ENCODE measurements around the gene TMEM92.
"Not testable (repeated sequence)": the region's sequence is repeated elsewhere in the genome, so short reads cannot be mapped to it uniquely, and the experiment has no call there.

Gene TMEM92

GRCh38 chr17:50311112-50311460 is 36.8 kb downstream of the TMEM92 start:
- Histone ChIP-seq H3K4me2 (no peak overlapping the region), H3K9ac (no peak overlapping the region), H3K9me3 (replicated peaks in 1 of 11) (no peaks in the 10 kb centered on the region), H4K20me1 (no peaks in the 10 kb centered on the region), H3K4me1 (peaks cover 0 to 5% (median 3%) of the 10 kb centered on the region in 10 experiments; a peak in 9 of 20 replicates), H3K4me3 (no peak overlapping the region), H3K27me3 (no peaks in the 10 kb centered on the region), H3K36me3 (no peaks in the 10 kb centered on the region), H3K27ac (no peak overlapping the region)
- no peak for TF ChIP-seq Cebpa-rat (IDR thresholded peaks at IDR 0.05)

GRCh38 chr17:50311483-50311882 is 37.2 kb downstream of the TMEM92 start:
- Histone ChIP-seq H4K20me1 (no peaks in the 10 kb centered on the region), H3K27me3 (no peaks in the 10 kb centered on the region), H3K36me3 (no peaks in the 10 kb centered on the region), H3K9ac (no peak overlapping the region), H3K27ac (no peak overlapping the region), H3K4me2 (no peak overlapping the region), H3K4me1 (peaks cover 0 to 7% (median 4%) of the 10 kb centered on the region in 10 experiments; a peak in 9 of 20 replicates), H3K4me3 (no peak overlapping the region), H3K9me3 (replicated peaks in 1 of 11) (no peaks in the 10 kb centered on the region)
- TF ChIP-seq Cebpa-rat (IDR thresholded peaks at IDR 0.05), result no peak

DNA sequence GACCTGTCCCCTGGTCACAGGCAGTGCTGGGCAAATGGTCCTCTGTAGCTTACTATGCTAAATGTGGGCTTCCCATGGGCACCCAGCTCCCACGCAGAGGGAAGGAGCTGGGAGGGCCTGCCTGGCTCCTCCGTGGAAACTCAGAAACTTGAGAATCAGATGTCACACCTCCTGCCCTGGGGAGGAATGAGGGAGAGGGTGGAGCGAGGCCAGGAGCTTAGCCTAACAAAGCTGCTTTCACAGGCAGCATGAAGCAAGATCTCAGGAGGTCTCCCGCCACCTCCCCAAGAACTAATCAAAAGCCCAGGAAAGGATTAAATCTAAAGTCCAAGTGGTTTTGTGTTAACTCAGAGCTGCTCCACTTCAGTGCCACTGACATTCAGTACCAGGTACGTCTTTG is 38.0 kb downstream of the TMEM92 start:
- H3K9me3 ChIP-seq (replicated peaks in 1 of 11), result no peaks in the 10 kb centered on the region
- H3K4me2 ChIP-seq, result no peak overlapping the region
- H3K4me1 ChIP-seq, result peaks cover 0 to 7% (median 4%) of the 10 kb centered on the region in 10 experiments; a peak in 9 of 20 replicates
- H3K27me3 ChIP-seq, result no peaks in the 10 kb centered on the region
- no peaks in the 10 kb centered on the region for H4K20me1 ChIP-seq
- TF ChIP-seq Cebpa-rat (IDR thresholded peaks at IDR 0.05), result no peak
- H3K27ac ChIP-seq, result no peak overlapping the region
- no peak overlapping the region for H3K4me3 ChIP-seq
- no peak overlapping the region for H3K9ac ChIP-seq
- H3K36me3 ChIP-seq, result no peaks in the 10 kb centered on the region

- Histone ChIP-seq H3K4me1 (peaks cover 0 to 12% (median 4%) of the 10 kb centered on the region in 10 experiments; a peak in 9 of 20 replicates), H3K27ac (no peak overlapping the region), H3K36me3 (no peaks in the 10 kb centered on the region), H3K4me2 (no peak overlapping the region), H3K4me3 (no peak overlapping the region), H4K20me1 (no peaks in the 10 kb centered on the region), H3K9me3 (replicated peaks in 1 of 11) (no peaks in the 10 kb centered on the region), H3K27me3 (no peaks in the 10 kb centered on the region), H3K9ac (no peak overlapping the region)
- TF ChIP-seq Cebpa-rat (IDR thresholded peaks at IDR 0.05), result no peak
Observed at GRCh38 chr17:50314456-50315011, 40.3 kb downstream of the TMEM92 start.

DNA sequence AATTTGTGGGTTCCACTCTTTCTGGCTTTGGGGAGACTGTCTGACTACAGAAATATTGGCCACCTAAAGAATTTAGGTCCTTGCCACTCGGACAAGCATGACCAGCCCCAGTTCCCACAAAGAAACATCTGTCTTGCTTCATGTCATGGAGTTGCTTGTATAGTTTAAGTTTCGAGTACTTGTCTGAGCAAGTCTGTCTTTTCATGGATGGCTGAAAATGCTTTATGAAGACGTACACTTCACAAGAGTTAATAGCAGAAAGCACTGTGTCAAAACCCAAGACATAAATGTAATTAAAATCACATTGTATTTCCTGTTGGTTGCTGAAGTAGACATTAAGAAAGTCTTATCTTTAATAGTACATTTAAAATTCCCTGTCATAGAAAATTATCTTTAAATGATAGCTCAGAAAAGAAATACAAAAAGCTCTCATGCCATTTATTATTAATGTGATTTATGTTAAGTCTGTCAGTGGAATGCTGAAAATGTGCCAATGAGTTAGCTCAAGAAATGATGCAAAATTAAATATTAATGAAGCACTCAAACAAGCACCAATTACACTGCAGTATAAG is 41.8 kb downstream of the TMEM92 start:
- Histone ChIP-seq H4K20me1 (no peaks in the 10 kb centered on the region), H3K4me2 (peak overlapping the region in 5 of 11 experiments; percentile 9 to 40 (median 34); a peak in 5 of 22 replicates), H3K36me3 (no peaks in the 10 kb centered on the region), H3K27me3 (no peaks in the 10 kb centered on the region), H3K4me1 (peaks cover 0 to 12% (median 4%) of the 10 kb centered on the region in 10 experiments; a peak in 9 of 20 replicates), H3K9me3 (replicated peaks in 1 of 11) (no peaks in the 10 kb centered on the region), H3K27ac (no peak overlapping the region), H3K9ac (no peak overlapping the region), H3K4me3 (no peak overlapping the region)
- TF ChIP-seq Cebpa-rat (IDR thresholded peaks at IDR 0.05), result no peak

DNA sequence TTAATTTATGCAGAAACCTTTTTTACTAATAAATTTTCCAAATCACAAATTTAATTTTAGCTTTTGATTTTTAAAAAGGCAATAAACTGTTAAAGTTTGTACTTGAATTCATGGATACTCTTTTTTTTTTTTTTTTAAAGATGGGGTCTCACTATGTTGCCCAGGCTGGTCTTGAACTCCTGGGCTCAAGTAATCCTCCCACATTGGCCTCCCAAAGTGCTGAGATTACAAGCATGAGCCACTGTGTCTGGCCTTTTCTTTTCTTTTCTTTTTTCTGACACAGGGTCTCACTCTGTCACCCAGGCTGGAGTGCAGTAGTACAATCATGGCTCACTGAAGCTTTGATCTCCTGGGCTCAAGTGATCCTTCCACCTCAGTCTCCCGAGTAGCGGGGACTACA is 42.4 kb downstream of the TMEM92 start:
- H3K9me3 ChIP-seq (replicated peaks in 1 of 11); H3K4me2 ChIP-seq; H3K9ac ChIP-seq; H4K20me1 ChIP-seq; H3K4me3 ChIP-seq; H3K27me3 ChIP-seq; H3K36me3 ChIP-seq; H3K27ac ChIP-seq: not testable (repeated sequence)
- peaks cover 0 to 12% (median 4%) of the 10 kb centered on the region in 10 experiments; a peak in 9 of 20 replicates for H3K4me1 ChIP-seq

GRCh38 chr17:50317121-50317520 is 42.9 kb downstream of the TMEM92 start:
- H3K9me3 ChIP-seq (replicated peaks in 1 of 11), result no peaks in the 10 kb centered on the region
- TF ChIP-seq Cebpa-rat (IDR thresholded peaks at IDR 0.05), result no peak
- H3K36me3 ChIP-seq, result no peaks in the 10 kb centered on the region
- no peaks in the 10 kb centered on the region for H4K20me1 ChIP-seq
- H3K4me3 ChIP-seq, result no peak overlapping the region
- no peaks in the 10 kb centered on the region for H3K27me3 ChIP-seq
- H3K4me1 ChIP-seq, result peaks cover 0 to 12% (median 4%) of the 10 kb centered on the region in 10 experiments; a peak in 9 of 20 replicates
- no peak overlapping the region for H3K4me2 ChIP-seq
- no peak overlapping the region for H3K27ac ChIP-seq
- no peak overlapping the region for H3K9ac ChIP-seq

GRCh38 chr17:50318501-50319285 is 44.4 kb downstream of the TMEM92 start:
- H3K27me3 ChIP-seq, result no peaks in the 10 kb centered on the region
- no peaks in the 10 kb centered on the region for H4K20me1 ChIP-seq
- H3K4me2 ChIP-seq, result 0 out of 22 replicates have a peak overlapping the region, but pooled peaks of 1 of the 11 experiments have one; percentile 2
- no peaks in the 10 kb centered on the region for H3K36me3 ChIP-seq
- no peak overlapping the region for H3K9ac ChIP-seq
- H3K4me3 ChIP-seq, result no peak overlapping the region
- H3K9me3 ChIP-seq (replicated peaks in 1 of 11), result no peaks in the 10 kb centered on the region
- no peak overlapping the region for H3K27ac ChIP-seq
- TF ChIP-seq Cebpa-rat (IDR thresholded peaks at IDR 0.05), result no peak
- H3K4me1 ChIP-seq, result peaks cover 0 to 18% (median 10%) of the 10 kb centered on the region in 10 experiments; a peak in 11 of 20 replicates

- no peak overlapping the region for H3K4me2 ChIP-seq
- H3K9ac ChIP-seq, result no peak overlapping the region
- no peak overlapping the region for H3K27ac ChIP-seq
- TF ChIP-seq Cebpa-rat (IDR thresholded peaks at IDR 0.05), result no peak
- no peaks in the 10 kb centered on the region for H3K9me3 ChIP-seq (replicated peaks in 1 of 11)
- H4K20me1 ChIP-seq, result no peaks in the 10 kb centered on the region
- no peak overlapping the region for H3K4me3 ChIP-seq
- no peaks in the 10 kb centered on the region for H3K36me3 ChIP-seq
- no peaks in the 10 kb centered on the region for H3K27me3 ChIP-seq
- H3K4me1 ChIP-seq, result peaks cover 0 to 18% (median 10%) of the 10 kb centered on the region in 10 experiments; a peak in 11 of 20 replicates
Observed at GRCh38 chr17:50319306-50320004, 45.2 kb downstream of the TMEM92 start.
